ENCODE data around the gene TANC1. TPM values are rescaled to one million over a fixed set of nuclear protein-coding genes. Genes with fewer than 3 reads are reported as not detected.

TANC1 gene
- total RNA-seq, 1 donor from 2014 or later, result not detected

DNA sequence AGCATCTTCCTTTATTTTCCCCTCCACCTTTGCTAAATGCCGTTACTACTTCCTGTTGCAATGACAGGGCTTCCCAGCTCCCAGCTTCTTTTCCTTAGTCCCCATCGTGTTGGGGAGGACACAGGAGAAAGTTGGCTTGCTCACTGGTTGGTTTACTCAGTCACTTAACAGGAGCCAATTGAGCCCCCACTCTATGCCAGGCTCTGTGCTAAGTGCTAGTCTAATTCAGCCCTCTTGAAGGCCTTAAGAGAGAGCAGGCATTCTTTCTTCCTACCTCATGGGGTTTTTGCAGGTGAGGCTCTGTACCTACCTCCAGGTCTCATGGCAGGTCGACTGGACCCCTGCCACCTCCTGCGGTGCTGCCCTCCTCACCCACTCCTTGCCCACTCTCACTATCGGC, 20.1 kb downstream of the TANC1 start:
- H3K27ac Mint-ChIP-seq, result no peak overlapping the region
- ChIA-PET POLR2A (no interaction called here), CTCF (no interaction called here)
- no peak overlapping the region for H3K4me3 Mint-ChIP-seq
- DNase-seq, result no peak
- H3K4me1 Mint-ChIP-seq, result no peaks in the 10 kb centered on the region
- TF ChIP-seq CTCF (IDR thresholded peaks at IDR 0.05), result no peak
- H3K9me3 Mint-ChIP-seq, result no peaks in the 10 kb centered on the region
- no peaks in the 10 kb centered on the region for H3K36me3 Mint-ChIP-seq (ENCODE audit: low read depth)
- ATAC-seq (ENCODE audit: low read depth), result no peak
- intact Hi-C loops (cut with micrococcal nuclease), result no loop called here
- peaks cover 11% of the 10 kb centered on the region for H3K27me3 Mint-ChIP-seq

- Mint-ChIP-seq H3K4me3 (no peak overlapping the region), H3K4me1 (no peaks in the 10 kb centered on the region), H3K9me3 (no peaks in the 10 kb centered on the region), H3K36me3 (ENCODE audit: low read depth) (no peaks in the 10 kb centered on the region), H3K27me3 (peaks cover 13% of the 10 kb centered on the region), H3K27ac (no peak overlapping the region)
- TF ChIP-seq CTCF (IDR thresholded peaks at IDR 0.05), result no peak
- ChIA-PET POLR2A (no interaction called here), CTCF (no interaction called here)
- DNase-seq (no peak), ATAC-seq (ENCODE audit: low read depth) (no peak)
- intact Hi-C loops (cut with micrococcal nuclease), result no loop called here
These were observed 20.7 kb downstream of the TANC1 start for GRCh38 chr2:158989165-158989564.

DNA sequence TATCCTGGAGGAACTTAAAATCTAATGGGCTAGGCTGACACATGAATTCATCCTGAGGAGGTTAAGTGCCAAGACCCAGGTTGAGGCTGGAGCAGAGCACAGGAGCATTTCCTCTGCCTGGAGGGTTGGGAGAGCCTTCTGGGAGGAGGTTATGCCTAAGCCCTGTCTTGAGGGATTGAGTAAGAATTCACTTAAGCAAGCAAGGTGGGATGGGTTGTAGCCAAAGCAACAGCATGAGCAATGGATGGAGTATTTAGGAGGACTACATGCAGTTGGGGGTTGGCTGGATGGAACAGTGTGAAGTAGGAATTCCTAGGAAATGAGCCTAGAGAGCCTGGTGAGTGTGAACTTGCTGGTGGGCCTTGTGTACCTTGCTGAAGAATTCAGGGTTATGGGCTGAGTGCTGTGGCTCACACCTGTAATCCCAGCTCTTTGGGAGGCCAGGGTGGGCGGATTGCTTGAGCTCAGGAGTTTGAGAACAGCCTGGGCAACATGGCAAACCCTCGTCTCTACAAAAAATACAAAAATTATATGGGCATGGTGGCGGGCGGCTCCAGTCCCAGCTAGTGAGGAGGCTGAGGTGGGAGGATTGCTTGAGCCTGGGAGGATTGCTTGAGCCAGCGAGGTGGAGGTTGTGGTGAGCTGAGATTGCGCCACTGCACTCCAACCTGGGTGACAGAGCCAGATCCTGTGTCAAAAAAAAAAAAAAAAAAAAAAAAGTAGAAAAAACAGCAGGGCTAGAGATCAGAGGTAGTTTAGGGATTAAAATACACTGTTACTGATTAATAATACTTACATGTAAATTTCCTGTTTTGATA, 22.2 kb downstream of the TANC1 start:
- intact Hi-C loops (cut with micrococcal nuclease), result no loop called here
- H3K4me1 Mint-ChIP-seq, result no peaks in the 10 kb centered on the region
- no peaks in the 10 kb centered on the region for H3K36me3 Mint-ChIP-seq (ENCODE audit: low read depth)
- TF ChIP-seq CTCF (IDR thresholded peaks at IDR 0.05), result no peak
- DNase-seq (no peak), ATAC-seq (ENCODE audit: low read depth) (no peak)
- CTCF ChIA-PET, result no interaction called here
- H3K27ac Mint-ChIP-seq, result no peak overlapping the region
- POLR2A ChIA-PET, result no interaction called here
- H3K4me3 Mint-ChIP-seq, result no peak overlapping the region
- no peaks in the 10 kb centered on the region for H3K9me3 Mint-ChIP-seq
- peaks cover 16% of the 10 kb centered on the region for H3K27me3 Mint-ChIP-seq

GRCh38 chr2:158993030-158993429, 24.6 kb downstream of the TANC1 start:
- no peak overlapping the region for H3K4me3 Mint-ChIP-seq
- DNase-seq (no peak), ATAC-seq (ENCODE audit: low read depth) (no peak)
- no peaks in the 10 kb centered on the region for H3K36me3 Mint-ChIP-seq (ENCODE audit: low read depth)
- POLR2A ChIA-PET, result no interaction called here
- intact Hi-C loops (cut with micrococcal nuclease), result no loop called here
- H3K4me1 Mint-ChIP-seq, result no peaks in the 10 kb centered on the region
- CTCF ChIA-PET, result no interaction called here
- no peak for TF ChIP-seq CTCF (IDR thresholded peaks at IDR 0.05)
- H3K27me3 Mint-ChIP-seq, result peaks cover 10% of the 10 kb centered on the region
- H3K27ac Mint-ChIP-seq, result no peak overlapping the region
- no peaks in the 10 kb centered on the region for H3K9me3 Mint-ChIP-seq

DNA sequence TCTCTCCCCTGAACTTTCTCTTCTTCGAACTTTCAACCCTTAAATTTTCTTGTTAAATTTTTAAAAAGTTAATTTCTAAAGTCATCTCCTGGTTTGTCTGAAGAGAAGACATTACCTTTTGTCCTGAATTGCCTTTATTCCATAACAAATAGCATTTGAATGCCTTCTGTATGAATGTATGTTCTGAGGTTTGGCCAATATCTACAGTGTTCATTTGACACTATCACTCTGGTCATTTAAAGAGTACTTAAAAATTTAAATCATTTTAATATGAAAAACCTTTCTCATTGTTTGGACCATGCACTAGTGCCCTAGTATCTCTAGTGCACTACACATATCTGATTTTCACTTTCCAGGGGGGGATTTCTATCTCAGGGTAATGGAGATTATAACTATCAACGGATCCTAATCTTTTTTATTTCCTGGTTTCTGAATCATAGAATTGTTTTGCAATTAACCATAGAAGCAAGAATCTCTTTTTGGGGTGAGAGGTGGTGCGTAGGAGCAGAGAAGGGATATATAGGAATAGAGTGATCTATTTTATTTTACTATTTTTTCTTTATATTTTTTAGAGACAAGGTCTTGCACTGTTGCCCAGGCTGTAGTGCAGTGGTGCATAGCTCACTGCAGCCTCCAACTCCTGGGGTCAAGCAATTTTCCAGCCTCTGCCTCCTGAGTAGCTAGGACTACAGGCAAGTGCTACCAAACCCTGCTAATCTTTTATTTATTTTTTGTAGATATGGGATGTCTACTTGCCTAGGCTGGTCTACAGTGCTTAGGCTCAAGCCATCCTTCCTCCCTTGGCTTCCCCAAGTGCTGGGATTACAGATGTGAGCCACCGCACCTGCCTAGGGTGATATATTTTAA, 25.5 kb downstream of the TANC1 start:
- intact Hi-C loops (cut with micrococcal nuclease), result no loop called here
- no peak for TF ChIP-seq CTCF (IDR thresholded peaks at IDR 0.05)
- Mint-ChIP-seq H3K4me1 (no peaks in the 10 kb centered on the region), H3K27ac (no peak overlapping the region), H3K4me3 (no peak overlapping the region), H3K36me3 (ENCODE audit: low read depth) (no peaks in the 10 kb centered on the region), H3K27me3 (peaks cover 7% of the 10 kb centered on the region), H3K9me3 (no peaks in the 10 kb centered on the region)
- ChIA-PET POLR2A (no interaction called here), CTCF (no interaction called here)
- ATAC-seq (ENCODE audit: low read depth) (no peak), DNase-seq (no peak)

All from activated B cell treated with CpG ODN at 0.5 μM for 24 hours (primary cell).